ENCODE data around the gene BRD7.

BRD7 gene

DNA sequence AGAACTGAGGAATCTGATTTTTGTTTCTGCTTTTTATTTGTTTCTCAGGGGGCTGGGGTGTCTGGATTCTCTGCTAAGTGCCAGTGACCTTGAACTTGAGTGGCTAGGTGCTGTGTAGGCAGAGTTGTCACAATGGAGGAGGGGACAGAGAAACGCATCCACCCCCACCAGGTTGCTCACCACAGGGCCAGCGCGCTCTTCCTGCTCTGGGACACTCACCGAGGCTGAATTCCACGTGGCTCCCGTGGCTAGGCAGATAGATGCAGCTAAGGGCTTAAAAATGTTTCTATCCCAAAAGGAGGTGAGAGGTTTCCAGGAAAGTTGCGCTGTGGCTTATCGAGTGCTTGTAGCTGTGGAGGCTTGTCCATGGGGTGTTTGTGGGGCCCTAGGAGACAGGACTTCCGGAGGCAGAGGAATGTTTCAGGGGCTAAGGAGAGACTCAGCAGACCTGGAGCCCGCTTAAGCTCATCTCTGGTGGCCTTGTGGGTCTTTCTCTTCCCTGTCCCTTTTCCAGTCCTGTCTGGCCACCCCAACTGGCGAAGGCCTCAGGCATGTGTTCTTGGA is 65.7 kb downstream of the BRD7 start:
- no peak for DNase-seq

GRCh38 chr16:50302472-50303005 is 66.2 kb downstream of the BRD7 start:
- DNase-seq = no peak

DNA sequence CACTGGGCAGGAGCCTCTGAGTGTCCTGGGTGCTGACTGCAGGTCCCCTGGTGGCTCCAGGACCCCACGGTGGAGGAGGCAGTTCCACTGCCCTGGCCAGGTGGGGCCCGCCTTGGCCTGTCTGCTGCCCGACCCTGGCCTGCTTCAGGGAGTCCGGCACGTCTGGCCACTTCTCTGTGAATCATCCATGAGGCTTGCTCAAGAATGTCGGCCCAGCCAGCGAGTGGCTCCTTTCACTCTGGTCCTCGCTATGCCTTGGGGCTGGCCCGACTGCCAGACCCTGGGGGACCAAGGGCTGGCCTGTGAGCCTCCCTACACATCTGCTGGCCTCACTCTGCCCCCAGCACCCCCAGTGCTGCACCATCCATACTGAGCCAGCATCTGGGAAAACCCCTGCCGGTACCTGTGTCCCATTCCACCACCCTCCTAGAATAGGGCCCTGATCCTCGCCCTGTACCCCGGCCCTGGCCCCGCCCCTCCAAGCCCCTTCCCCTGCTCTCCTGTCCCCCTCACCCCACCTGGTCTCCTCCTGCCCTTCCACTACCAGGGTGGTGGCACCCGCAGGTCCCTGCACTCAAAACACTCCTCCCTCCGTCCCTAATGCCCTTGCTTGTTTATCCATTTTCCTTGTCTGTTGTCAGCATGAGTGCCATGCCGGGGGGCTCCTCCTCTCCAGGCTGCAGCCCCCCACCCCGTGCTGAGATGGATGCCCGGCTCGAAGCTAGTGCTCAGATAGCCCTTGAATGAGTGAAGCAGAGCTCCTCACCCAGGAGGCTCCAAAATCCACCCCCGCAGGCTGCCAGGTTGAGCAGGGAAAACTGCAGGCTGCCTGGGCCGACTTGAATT is 66.9 kb downstream of the BRD7 start:
- no peak for DNase-seq

GRCh38 chr16:50300942-50301625 is 67.7 kb downstream of the BRD7 start:
- DNase-seq = no peak

- no peak for DNase-seq
Observed at GRCh38 chr16:50299508-50300105, 69.2 kb downstream of the BRD7 start.

DNA sequence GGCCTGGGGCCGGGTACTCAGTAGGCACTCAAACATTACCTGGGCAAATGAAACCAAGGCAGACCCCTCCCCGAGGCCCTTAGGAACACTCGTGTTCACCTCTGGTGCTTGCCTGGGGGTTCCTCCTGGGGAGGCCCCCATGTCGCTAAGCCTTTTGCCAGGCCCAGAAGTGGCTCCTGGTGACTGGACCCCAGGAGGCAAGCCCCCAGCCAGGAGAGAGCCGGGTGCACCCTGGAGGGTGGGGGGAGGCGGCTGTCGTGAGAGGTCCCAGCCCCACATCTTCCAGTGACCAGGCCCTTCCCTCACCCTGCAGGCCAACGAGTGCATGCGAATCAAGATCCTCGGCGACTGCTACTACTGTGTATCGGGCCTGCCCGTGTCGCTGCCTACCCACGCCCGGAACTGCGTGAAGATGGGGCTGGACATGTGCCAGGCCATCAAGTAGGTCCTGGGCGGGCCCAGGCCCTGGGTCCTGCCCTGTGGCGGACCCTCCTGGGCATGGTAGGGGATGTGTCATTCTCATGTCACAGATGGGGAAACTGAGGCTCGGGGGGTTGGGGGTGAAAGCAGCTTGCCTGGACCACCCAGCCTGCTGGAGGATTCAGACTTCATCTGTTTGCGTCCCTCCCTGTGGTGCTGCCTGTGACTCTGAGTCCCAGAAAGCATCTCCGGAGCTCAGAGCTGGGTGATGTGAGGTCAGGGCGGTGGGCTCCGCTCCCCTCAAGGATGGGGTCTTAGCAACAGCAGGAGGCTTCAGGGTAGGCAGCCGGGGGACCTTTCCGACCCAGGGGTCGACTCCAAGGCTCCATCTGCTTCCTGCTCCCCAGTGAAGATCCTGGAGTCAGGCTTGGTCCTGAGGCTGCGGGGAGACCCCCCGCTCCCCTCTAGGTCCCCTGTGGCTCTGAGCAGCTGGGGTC is 69.9 kb downstream of the BRD7 start:
- no peak for DNase-seq

DNA sequence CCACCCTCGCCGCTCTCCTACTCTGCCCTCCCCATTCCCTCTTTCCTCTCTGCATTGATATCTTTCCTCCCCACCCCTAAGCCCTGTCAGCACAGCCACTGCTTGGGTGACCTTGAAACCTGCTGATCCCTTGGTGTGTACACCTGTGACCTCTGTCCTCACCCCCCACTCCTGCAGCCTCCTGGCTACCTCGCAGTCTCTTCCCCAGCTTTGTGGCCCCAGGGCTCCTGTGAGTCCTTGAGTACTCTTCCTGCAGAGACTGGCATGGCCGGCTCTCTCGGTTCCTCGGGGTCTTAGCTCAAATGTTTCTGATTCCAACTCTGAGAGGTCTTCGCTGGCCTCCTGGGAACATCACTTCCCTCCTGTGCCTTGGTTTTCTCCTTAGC is 70.7 kb downstream of the BRD7 start:
- DNase-seq = no peak

DNA sequence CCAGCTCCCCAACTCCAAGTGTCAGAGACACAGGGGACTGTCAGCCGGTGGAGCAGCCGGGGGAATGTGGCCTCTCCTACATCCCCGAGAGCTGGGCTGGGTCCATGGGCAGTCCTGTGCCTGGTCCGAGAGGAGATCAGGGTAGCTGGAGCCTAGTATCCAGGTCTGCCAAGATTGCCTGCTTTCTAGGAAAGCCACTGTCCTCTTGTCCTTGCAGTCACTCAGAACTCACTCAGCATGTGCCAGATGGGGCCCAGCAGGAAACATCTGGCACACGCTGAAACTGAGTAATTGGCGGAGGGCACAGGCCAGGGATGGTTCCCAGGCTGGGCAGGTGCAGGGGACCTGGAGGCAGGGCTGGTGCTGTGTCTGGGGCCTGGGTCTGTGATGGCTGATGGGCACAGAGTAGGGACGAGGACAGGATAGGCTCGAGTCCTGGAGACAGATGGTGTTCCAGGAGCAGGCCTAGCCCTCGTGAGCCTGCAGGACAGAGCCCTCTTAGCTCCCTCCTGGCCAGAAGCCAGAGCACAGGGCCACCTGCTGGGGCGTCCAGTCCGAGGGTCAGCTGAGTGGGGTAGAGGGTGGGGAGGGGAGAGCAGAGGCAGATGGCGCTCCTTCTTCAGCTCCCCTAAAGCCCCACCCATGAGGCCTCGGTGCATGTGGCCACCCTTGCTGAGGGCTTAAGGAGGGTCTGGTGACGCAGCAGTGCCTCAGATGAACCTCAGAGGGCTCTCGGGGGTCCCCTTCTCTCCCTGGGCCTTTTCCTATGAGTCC is 71.3 kb downstream of the BRD7 start:
- peak; percentile 41 for DNase-seq

DNA sequence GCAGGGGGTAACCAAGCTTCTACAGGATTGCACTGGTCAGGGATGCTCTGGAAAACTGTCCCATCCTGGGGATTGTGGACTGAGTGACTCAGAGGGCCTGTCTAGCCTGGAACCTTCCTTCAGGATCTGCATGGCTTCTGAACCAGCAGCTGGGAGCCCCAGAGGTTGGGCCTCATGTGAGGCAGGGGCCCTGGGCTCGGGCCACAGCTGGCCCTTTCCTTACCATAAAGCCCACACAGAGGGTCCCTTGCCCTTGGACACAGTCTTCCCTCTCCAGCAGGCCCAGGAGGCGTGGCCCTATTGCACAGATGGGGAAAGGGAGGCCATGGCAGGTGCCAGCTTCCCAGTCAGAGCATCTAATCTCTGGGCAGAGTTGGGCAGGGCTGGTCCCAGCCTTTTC is 72.0 kb downstream of the BRD7 start:
- no peak for DNase-seq

DNA sequence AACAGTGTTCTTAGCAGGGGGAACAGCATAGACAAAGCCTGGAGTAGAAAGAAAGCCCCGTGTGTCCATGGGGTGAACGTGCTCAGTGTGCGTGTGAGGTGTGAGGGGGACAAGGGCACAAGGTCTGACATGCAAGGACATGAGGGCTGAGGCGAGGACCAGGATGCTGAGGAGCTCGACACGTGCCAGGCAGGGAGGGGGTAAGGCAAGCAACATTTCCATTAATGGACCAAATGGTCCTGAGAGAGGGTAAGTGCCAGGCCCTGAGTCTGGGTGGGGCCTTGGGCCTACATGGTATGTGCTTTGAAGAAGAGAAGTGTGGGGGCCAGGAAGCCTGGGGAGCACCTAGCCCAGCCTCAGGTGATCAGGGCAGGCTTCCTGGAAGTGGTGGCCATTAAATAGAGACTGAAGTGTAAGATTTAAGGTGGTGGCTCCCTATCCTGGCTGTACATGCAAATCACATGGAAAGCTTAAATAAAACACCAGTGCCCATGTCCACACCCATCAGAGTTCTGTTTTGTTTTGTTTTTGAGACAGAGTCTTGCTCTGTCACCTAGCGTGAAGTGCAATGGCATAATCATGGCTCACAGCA is 73.2 kb downstream of the BRD7 start:
- DNase-seq = no peak

- DNase-seq = no peak
Observed at GRCh38 chr16:50294955-50295354, 73.8 kb downstream of the BRD7 start.

DNA sequence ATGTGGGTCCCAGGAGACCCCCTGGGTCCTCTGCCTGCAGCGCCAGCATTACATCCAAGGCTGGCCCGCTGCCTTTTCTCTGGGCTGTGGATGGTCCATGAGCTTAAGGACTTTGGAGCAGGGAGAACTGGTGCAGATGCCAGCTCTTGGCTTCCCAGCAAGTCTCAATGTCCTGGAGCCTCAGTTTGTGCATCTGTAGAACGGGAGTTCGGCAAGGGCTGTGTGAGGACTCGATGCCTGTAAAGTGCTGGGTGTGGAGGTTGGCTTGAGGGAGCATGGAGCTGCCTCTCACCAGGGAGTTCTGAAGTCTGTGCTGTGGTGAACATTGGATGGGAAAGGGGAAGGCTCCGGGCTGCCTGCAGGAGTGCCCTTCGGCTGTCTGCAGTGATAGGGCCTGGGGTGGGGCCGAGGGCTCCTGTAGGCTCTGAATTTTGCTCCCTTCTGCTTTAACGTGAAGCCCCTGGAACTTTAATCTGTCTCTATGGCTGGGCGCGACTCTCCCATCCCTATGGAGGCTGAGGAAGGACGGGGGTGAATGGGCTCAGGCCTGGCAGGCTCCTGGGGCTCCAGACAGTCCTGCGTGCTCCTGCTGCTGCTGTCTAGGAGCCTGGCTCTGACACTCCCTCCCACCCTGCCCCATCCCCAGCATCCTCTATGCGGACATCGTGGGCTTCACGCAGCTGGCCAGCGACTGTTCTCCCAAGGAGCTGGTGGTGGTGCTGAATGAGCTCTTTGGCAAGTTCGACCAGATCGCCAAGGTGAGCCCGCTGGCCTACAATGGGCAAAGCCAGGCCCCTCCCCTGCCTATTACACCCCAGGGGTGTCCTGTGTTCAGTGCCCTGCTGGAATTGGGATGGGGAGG is 74.6 kb downstream of the BRD7 start:
- DNase-seq = no peak

DNA sequence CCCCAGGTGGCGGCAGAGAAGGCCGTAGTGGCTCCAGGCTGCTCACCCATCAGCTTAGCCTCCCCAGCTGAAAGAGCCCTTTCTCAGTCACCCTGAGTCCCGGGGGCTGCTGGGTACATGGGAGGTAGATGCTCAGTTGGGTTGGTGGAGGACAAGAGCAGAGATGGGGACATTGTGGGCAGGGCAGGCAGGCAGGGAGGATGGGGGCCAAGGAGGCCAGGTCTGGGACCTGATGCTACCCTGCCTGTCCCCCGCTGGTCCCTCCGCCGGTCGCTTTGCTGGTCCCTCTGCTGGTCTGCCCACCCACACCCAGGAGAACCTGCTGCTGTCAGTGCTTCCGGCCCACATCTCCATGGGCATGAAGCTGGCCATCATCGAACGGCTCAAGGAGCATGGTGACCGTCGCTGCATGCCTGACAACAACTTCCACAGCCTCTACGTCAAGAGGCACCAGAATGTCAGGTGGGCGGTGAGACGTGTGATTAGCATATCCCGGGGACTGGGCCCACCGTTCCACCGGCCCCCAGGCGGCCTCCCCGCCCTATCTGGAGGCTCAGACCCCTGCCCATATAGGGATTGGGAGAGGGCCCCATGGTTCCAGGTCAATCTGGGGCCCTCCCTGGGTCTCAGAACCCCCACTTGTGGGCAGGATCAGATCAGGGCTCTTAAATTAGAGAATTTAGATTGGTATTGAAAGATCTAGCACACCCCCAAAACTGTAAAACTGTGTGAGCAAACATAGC is 75.6 kb downstream of the BRD7 start:
- DNase-seq = no peak

DNA sequence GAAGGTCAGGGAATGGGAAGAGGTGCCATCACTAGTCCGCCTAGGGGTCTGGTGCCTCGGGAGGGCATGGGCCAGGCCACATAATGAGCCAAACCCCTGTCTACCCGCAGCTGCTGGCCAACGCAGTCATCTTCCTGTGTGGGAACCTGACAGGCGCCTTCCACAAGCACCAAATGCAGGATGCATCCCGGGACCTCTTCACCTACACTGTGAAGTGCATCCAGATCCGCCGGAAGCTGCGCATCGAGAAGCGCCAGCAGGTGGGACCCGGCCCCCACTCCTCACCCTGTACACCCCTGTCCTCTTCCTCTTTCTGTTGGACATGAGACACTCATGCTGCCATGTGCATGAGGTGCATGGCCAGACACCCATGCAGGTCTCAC is 76.2 kb downstream of the BRD7 start:
- DNase-seq = no peak

GRCh38 chr16:50291719-50292565 is 76.8 kb downstream of the BRD7 start:
- no peak for DNase-seq

GRCh38 chr16:50290856-50291255 is 77.9 kb downstream of the BRD7 start:
- DNase-seq = no peak

- DNase-seq = no peak
Observed at GRCh38 chr16:50289950-50290764, 78.6 kb downstream of the BRD7 start.

GRCh38 chr16:50288920-50289319 is 79.9 kb downstream of the BRD7 start:
- DNase-seq = no peak
